Stimulated activated CD8-positive, alpha-beta memory T cell treated with anti-CD3 and anti-CD28 coated beads, Interleukin-12 subunit alpha, Interleukin-12 subunit beta, amount 100 ng/mL, for 4 hours (primary cell): Measurements from ENCODE around the gene SFRP2.

Source experiments
- DNase-seq: peaks from one replicate; pipeline ENCODE4 v3.0.0-alpha.2; 2020; ENCODE audit warnings: low read depth

SFRP2 gene, protein sequence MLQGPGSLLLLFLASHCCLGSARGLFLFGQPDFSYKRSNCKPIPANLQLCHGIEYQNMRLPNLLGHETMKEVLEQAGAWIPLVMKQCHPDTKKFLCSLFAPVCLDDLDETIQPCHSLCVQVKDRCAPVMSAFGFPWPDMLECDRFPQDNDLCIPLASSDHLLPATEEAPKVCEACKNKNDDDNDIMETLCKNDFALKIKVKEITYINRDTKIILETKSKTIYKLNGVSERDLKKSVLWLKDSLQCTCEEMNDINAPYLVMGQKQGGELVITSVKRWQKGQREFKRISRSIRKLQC

DNA sequence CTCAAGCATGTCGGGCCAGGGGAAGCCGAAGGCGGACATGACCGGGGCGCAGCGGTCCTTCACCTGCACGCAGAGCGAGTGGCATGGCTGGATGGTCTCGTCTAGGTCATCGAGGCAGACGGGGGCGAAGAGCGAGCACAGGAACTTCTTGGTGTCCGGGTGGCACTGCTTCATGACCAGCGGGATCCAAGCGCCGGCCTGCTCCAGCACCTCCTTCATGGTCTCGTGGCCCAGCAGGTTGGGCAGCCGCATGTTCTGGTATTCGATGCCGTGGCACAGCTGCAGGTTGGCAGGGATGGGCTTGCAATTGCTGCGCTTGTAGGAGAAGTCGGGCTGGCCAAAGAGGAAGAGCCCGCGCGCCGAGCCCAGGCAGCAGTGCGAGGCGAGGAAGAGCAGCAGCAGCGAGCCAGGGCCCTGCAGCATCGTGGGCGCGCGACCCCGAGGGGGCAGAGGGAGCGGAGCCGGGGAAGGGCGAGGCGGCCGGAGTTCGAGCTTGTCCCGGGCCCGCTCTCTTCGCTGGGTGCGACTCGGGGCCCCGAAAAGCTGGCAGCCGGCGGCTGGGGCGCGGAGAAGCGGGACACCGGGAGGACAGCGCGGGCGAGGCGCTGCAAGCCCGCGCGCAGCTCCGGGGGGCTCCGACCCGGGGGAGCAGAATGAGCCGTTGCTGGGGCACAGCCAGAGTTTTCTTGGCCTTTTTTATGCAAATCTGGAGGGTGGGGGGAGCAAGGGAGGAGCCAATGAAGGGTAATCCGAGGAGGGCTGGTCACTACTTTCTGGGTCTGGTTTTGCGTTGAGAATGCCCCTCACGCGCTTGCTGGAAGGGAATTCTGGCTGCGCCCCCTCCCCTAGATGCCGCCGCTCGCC lies at the start of gene SFRP2:
Gene SFRP2, minus strand, starts transcription at position 671 of the 864 bp plus-strand sequence. Its CDS starts 248 bp downstream, at position 423.
- no peak for DNase-seq

DNA sequence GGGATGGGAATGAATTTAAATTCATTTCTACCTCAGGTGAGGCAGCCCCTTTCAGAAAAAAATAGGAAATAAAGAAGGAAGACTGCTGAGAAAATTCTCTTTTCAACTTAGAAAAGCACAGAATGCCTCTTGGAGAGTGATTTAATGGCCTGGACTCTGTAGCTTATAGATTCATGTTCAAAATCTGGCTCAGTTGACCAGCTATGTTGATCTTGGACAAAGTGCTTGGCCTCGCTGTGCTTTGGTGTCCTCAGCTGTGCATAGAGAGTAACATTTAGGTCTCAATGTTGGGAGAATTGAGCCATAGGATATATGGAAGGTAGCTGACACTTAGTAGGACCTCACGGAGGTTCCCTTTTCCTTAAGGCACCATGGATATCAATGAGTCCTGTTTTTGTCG lies 49.7 kb upstream of the SFRP2 start:
- no peak for DNase-seq

DNA sequence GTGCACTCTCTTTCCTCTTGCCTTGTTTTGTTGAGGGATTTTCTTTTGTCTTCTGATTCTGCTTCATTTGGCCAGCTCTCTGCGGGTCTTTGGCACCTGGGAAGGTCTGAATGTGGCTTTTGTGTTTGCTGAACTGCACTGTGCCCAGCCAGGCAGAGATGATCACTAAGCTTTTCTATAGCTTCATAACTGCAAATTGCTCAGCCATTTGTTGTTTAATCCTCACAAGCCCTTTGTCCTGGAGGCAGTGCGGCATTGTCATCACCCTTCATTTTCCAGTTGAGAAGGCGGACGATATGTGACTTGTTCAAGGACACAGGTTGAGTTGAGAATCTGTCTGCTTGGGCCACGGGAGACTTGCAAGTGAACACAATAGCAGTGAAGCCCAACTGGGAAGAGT lies 46.0 kb upstream of the SFRP2 start:
- DNase-seq: no peak

DNA sequence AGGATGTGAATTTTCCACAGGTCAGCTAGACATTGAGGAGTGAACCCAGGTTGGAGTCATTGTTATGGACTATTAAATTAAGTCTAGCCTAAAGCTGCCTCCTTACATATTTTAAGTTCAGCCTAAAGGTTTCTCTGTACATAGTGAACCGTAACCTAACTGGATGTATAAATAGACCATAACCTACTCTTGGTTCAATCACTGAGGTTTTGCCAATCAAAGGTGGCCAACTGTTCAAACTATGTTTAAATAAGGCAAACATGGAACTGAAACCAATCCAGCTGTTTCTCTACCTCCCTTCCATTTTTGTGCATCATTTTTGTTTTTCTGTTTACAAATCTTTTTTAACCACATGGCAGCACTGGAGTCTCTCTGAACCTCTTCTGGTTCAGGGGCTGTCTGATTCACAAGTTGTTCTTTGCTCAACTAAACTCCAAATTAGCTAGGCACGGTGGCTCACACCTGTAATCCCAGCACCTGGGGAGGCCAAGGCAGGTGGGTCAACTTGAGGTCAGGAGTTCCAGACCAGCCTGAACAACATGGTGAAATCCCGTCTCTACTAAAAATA lies 43.9 kb upstream of the SFRP2 start:
- DNase-seq: no peak

DNA sequence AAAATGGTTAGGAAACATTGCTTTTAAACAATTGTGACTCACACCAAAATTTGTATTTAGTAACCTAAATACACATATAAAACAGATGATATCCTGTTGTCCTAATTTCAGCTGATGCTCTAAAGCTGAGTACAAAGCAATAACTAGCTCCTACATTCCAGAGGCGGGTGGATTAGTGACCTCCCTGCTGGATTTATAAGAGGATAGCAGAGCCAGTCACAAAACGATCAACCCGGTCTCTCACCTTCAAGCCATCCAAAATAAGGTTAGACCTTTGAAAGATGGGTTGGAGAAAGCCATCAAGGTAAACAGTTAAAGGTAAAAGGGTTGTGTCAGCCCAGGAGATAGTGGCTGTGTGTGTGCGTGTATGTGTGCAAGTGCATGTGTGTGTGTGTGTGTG lies 43.2 kb upstream of the SFRP2 start:
- no peak for DNase-seq

DNA sequence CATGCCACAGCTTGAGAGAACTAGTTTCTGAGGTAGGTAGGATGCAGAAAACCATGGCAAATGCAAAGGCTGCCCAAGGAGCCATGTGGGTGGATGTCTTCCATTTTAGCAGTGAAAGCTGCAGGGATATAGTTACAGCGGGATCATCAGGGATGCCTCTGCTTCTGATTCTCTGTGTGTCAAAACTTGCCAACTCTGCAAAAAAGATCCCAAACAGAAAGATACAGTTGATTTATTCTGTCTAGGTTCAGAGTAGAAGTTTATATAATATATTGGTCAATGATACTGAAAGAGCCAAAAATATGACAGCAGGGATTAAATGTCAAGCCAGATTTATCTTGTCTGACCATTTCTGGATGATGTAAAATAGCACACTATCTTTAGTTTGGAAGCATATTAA lies 42.4 kb upstream of the SFRP2 start:
- DNase-seq: no peak

DNA sequence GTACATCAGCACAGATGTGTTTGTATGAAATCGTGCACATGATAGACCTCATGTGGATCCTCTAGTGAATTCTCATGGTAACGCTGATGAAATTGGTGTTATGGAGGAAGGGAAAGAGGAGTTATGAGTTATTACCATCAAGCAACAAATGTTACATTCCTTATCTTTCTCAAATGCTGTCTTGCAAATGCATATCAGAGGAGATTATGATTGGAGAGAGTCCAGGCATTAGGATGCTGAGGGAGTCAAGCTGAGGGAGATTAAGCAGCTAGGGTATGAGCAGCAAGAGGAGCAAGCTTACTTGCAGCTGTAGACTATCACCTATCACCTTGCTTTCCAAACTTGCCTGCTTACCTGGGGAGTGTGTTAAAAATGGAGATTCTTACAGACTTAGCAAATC lies 36.8 kb upstream of the SFRP2 start:
- DNase-seq: no peak

DNA sequence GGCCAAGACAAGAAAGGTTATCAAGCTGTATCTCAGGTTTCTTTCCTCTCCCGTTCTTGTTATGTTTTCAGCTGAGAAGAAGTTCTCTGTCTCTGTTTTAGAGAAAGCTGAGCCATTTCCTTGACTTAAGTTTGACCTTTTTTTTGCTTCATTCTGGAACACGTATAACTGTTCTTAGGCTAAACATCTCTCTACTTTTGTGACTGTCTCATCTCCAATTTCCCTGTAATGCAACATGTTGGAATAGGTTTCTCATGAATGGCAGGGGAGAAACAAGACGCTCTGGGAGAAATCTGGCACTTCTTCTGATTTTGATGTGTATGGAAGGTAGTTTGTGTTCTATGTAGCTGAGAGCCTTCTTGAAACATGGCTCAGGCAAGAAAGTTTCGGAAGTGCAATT lies 36.2 kb upstream of the SFRP2 start:
- no peak for DNase-seq

DNA sequence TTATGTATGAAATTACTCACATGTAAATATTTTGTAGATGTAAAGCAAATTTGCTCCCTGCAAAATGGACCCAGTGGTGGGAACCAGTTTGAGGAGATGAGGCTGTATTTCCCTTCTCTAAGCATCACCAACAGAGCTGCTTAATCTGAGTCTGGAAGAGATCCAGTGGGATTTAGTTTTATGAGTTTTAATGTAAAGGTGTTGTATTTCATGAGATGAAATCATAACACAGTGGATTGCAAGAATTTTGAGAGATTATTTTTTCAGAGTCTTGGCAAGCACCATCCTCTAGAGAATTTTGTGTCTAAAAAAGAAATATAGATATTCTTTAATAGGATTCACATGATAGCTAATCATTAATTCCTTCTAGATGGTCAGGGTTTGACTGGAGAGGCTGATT lies 35.6 kb upstream of the SFRP2 start:
- DNase-seq: no peak

DNA sequence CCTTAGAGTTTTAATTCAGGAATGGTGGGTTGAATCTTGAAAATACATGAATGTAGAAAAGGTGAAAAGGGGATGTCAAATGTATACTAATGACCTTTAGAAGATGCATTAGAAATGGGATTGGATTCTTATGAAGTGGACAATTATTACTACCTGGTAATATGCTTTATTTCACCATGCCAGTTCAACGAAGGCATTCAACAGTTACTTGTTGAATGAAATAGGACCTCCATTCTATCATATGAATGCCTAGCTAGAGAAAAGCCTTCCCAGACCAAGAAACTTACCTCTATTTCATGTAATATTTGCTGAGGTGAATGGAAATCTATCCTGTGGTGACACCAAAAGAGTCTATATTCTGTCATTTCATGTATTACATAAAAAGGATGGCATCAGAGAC lies 34.6 kb upstream of the SFRP2 start:
- no peak for DNase-seq

DNA sequence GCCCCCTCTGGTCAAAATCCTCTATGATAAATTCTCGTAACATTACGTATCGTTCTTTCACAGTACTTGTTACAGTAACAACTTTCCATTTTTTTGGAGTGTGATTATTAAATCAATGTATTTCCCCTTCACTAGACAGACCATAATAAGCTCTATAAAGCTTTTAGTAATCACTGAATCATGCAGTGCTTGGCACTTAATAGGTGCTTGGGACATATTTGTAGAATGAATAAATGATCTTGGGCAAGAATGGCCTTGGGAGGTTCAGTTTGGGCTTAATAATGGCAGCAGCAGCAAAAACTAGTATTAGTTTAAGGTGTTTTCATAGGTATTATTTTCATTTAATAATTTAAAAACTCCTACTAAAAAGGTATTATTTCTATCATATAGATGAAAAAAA lies 33.4 kb upstream of the SFRP2 start:
- no peak for DNase-seq

DNA sequence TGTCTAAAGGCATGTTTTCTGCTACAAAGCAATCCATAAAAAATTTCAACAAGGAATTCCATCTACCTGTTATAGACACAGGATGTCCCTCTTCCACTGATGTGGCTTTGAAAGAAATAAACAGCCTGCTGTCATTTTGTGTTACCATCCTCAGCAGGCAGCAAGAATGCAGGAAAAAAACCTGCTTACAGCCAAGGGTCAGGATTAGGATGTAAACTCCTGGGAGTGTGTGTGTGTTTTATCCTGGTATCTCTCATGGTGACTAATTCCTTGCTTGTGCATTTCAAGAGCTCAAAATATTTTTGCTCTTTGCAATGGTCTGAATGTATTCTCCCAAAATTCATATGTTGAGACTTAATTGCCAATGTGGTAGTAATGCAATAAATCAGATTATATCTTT lies 28.6 kb upstream of the SFRP2 start:
- no peak for DNase-seq

DNA sequence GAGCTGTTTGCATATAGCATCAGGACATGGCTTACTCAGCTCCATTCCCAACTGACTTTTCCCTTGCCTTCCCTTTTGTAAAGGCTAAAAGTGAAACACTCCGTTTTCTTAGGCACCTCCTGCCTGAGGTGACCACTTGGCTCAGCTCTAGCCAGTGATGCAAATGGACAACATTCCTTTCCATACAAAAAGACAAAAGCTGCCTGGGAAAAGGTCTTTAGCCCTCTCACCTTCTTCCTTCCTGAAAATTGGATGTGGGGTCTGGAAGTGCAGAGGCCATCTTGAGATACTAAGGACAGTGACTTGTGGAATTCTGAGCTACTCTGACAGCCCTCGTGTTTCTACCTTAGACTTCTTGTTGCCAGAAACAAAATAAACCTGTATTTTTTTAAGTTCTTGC lies 27.7 kb upstream of the SFRP2 start:
- DNase-seq: no peak

DNA sequence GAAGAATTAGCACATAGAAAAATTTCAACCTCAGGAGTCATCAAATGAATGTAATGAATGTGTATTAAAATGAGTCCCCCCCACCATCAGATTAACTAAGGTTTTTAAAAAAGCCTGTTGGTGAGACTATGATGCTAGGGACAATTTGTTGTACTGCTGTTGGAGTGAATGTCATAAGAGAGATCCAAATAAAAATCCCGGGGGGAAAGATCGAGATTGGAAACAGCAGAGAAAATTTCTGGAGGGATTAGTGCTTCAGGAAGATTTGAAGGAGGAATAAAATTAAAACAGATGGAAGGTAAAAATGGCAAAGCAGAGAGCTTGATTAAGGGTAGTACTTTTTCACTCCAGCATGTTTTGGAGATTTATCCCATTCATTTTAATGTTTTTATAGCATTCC lies 25.9 kb upstream of the SFRP2 start:
- no peak for DNase-seq

DNA sequence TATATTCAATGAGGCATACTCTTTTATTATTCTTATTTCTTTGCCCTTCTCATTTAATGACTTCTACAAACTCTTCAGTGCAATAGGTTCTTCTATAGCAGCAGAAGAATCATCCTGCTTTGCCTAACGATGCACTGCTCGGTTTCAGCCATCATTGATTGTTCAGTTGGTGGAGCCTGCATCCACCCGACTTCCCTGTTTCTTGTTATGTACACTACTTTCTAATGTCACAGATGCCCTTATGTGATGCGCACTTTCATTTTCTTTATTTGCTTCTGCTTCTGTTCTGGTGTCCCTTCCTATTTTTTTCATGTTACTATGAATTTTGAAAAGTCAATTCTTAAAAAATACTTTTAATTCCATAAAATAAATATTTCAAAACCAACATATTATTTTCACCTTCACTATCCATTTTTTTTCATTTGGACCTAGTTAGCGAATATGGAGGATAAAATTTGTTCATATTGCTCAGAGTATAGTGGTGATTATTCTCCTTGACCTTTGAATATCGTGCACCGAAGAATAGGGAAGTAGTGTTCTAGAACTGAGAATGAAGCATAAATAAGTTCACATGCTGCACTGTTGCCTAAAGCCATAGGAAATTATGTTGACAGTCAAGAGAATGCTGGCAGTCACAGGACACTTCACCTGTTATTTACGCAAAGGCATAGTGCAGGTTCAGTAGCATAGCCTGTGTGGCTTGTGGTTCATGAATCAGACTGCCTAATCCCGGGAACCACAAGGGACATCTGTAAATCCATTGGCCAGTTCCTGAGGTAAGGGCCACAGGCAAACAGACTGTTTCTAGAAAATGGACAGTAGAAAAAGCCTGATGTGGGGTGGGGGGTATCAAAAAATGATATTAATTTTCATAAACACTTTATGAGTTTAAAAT lies 21.3 kb upstream of the SFRP2 start:
- no peak for DNase-seq

DNA sequence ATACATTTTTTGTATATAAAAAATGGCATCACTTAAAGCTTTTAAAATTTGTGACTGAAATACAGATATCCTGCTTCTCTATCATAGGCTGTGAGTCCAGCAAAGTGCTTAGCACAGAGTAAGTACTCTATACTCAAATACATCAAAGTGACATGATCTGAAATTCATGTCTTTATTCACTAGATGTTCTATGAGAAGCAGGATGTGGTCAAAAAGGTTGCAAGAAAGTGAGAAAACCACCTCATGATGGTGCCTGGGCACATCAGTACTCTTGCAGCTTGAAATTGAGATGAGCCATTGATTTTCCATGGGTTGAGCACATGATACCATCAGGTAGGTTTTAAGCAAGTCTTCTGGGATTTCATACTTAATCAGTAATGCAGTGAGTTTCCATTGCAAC lies 20.4 kb upstream of the SFRP2 start:
- DNase-seq: no peak

DNA sequence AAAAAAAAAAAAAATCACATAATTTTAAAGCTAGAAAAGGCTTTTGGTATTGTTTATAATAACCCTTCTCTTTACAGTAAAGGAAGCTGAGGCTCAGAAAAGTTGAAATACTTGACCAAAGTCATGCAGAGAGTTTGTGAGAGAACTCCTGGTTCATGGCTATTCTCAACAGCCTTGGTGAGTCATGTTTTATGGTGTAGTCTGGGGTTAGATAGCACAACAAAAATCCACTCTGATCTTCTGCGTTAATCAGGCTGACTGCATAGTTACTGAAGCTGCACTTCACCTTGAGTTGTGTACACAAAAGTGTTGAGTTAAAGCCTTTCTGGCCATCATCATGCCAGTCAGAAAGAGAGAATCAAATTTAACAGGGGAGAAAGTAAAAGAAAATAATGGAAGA lies 19.3 kb upstream of the SFRP2 start:
- DNase-seq: no peak

DNA sequence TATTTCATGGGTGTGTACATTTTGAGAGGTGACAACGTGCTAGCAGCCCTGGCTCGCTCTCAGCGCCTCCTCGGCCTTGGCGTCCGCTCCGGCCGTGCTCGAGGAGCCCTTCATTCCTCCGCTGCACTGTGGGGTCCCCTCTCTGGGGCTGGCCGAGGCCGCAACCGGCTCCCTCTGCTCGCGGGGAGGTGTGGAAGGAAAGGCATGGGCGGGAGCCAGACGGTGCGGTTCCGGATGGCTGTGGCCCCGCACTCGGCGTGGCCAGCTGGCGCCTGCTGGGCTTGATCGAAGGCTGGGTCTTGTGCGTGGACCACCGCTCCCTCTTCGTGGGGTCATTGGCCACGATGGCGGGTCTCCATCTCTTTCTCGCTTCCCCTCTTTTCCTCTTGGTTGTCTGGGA lies 17.2 kb upstream of the SFRP2 start:
- no peak for DNase-seq

DNA sequence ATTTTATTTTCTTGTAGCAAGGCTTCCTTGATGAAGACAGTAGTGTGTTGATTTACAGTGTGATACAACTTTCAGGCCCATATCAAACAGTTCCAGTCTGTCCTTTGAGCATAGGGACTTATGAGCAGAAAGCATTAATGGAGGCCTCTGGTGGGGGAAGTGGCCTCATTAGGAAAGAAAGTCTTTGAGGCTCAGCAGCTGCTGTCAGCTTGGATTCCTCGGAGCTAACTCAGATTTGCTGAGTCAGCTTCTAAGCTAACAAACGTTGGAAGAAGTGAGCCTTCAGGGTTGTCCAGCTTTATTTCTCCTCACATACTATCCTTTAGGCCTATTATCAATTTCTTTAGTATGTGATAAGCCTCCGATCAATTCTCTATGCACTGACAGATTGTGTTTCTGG lies 15.8 kb upstream of the SFRP2 start:
- DNase-seq: no peak

DNA sequence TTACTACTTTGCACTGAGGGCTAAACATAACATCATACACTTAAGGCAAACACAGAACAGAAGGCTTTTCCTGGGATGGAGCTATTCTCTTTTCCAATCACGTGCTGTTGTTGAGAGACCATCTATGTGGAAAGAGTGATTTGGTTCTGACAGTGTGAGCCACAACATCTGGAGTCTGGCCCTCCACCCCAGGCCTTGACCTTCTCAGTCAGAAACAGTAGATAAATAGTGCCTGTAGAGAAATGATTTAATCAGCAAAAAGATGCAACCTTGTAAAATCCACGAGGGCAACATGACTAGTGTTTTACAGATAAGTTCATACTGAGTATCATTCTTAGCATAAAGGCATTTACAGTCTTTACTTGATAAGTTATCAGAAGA lies 10.8 kb upstream of the SFRP2 start:
- no peak for DNase-seq

DNA sequence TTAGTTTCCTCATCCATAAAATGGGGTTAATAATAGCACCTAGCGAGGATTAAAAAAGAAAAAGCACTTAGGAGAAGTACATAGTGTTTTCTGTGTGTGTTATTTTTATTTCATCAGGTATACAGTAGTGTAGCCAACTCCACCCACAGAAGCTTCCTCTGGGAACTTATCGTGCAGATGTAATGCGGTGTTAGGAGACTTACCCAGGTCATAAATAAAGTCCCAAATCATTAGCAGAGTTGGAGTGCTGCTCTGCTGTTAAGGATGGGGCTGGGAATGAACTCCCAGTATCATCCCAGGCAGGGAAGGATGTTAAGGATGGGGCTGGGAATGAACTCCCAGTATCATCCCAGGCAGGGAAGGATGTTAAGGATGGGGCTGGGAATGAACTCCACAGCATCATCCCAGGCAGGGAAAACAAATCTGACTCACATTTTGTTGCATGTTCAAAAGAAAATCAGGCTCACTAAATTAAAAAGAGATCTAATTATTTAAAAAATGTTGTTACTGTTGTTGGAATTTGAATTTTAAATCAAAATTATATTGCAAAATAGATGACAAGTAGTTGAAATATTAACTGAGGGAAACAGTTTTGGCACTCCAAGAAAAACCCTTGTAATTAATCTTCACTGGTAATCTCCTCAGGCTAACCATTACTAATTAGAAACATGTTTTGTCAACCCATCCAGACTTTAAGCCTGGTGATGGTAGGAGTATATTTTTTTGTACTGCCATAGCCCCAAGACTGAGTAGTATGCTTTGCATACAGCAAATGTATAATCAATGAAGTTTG lies 10.2 kb upstream of the SFRP2 start:
- no peak for DNase-seq

DNA sequence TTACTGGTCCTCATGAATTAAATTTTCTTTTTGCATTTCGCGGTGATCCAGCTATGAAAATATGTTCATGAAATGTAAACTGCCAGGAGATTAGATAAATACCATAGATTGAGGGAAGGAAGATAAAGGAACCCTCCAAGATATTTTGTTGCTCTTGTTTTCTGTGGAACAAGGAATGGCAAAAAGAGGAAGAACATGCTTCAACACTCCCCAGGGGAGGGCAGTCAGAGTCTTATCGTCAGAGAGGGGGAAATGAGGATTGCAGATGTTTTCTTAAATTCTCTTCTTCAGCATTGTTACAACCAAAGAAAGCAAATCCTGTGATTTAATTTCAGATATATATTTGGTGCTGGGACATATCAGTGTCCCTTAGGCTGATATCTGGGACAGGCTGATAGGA lies 9.5 kb upstream of the SFRP2 start:
- DNase-seq: no peak
